NCI-H1694 treated with DMSO at 0.1 percent for 48 hours (cell line): Measurements from ENCODE around the gene ACBD3.
A peak's percentile ranks its signal among the peaks of the same experiment; 100 is the strongest.

ENCODE experiments used
- DNase-seq: peaks from one replicate; lab custom pipeline; 2025; lab: John Stamatoyannopoulos, UW

Gene ACBD3

GRCh38 chr1:226134170-226135058, 52.1 kb downstream of the ACBD3 start:
- no peak for DNase-seq

GRCh38 chr1:226133504-226134123, 52.9 kb downstream of the ACBD3 start:
- DNase-seq = no peak

GRCh38 chr1:226132728-226133503, 53.6 kb downstream of the ACBD3 start:
- DNase-seq = no peak

- no peak for DNase-seq
Observed at GRCh38 chr1:226131639-226132038, 54.9 kb downstream of the ACBD3 start.

- no peak for DNase-seq
Observed at GRCh38 chr1:226129230-226129629, 57.3 kb downstream of the ACBD3 start.

GRCh38 chr1:226128487-226129075, 58.0 kb downstream of the ACBD3 start:
- DNase-seq = no peak

- DNase-seq = no peak
Observed at GRCh38 chr1:226126824-226127569, 59.5 kb downstream of the ACBD3 start.

- DNase-seq = no peak
Observed at GRCh38 chr1:226125831-226126230, 60.7 kb downstream of the ACBD3 start.

GRCh38 chr1:226125097-226125630, 61.4 kb downstream of the ACBD3 start:
- peak; percentile 79 for DNase-seq

GRCh38 chr1:226123591-226124471, 62.7 kb downstream of the ACBD3 start:
- DNase-seq = no peak

- DNase-seq = no peak
Observed at GRCh38 chr1:226123212-226123560, 63.4 kb downstream of the ACBD3 start.

- peak; percentile 76 for DNase-seq
Observed at GRCh38 chr1:226121587-226122400, 64.7 kb downstream of the ACBD3 start.

GRCh38 chr1:226121049-226121586, 65.4 kb downstream of the ACBD3 start:
- no peak for DNase-seq

- DNase-seq = no peak
Observed at GRCh38 chr1:226120398-226120797, 66.1 kb downstream of the ACBD3 start.

- no peak for DNase-seq
Observed at GRCh38 chr1:226119169-226119568, 67.4 kb downstream of the ACBD3 start.

GRCh38 chr1:226118357-226118756, 68.2 kb downstream of the ACBD3 start:
- no peak for DNase-seq

- no peak for DNase-seq
Observed at GRCh38 chr1:226117330-226117729, 69.2 kb downstream of the ACBD3 start.

- no peak for DNase-seq
Observed at GRCh38 chr1:226116673-226117072, 69.9 kb downstream of the ACBD3 start.

- DNase-seq = no peak
Observed at GRCh38 chr1:226112626-226113025, 73.9 kb downstream of the ACBD3 start.
